GM12872 (cell line): Measurements from ENCODE around the gene USO1.
A peak's percentile ranks its signal among the peaks of the same experiment; 100 is the strongest.

Experiments
- TF ChIP-seq, protein P1 (sequence below): IDR thresholded peaks from 3 replicates; pipeline ENCODE4 v1.5.1; 2011; ENCODE audit warnings: low read depth, mild to moderate bottlenecking, low read length, moderate library complexity; ENCODE audit not compliant: insufficient read depth

The USO1 gene, protein sequence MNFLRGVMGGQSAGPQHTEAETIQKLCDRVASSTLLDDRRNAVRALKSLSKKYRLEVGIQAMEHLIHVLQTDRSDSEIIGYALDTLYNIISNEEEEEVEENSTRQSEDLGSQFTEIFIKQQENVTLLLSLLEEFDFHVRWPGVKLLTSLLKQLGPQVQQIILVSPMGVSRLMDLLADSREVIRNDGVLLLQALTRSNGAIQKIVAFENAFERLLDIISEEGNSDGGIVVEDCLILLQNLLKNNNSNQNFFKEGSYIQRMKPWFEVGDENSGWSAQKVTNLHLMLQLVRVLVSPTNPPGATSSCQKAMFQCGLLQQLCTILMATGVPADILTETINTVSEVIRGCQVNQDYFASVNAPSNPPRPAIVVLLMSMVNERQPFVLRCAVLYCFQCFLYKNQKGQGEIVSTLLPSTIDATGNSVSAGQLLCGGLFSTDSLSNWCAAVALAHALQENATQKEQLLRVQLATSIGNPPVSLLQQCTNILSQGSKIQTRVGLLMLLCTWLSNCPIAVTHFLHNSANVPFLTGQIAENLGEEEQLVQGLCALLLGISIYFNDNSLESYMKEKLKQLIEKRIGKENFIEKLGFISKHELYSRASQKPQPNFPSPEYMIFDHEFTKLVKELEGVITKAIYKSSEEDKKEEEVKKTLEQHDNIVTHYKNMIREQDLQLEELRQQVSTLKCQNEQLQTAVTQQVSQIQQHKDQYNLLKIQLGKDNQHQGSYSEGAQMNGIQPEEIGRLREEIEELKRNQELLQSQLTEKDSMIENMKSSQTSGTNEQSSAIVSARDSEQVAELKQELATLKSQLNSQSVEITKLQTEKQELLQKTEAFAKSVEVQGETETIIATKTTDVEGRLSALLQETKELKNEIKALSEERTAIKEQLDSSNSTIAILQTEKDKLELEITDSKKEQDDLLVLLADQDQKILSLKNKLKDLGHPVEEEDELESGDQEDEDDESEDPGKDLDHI

DNA sequence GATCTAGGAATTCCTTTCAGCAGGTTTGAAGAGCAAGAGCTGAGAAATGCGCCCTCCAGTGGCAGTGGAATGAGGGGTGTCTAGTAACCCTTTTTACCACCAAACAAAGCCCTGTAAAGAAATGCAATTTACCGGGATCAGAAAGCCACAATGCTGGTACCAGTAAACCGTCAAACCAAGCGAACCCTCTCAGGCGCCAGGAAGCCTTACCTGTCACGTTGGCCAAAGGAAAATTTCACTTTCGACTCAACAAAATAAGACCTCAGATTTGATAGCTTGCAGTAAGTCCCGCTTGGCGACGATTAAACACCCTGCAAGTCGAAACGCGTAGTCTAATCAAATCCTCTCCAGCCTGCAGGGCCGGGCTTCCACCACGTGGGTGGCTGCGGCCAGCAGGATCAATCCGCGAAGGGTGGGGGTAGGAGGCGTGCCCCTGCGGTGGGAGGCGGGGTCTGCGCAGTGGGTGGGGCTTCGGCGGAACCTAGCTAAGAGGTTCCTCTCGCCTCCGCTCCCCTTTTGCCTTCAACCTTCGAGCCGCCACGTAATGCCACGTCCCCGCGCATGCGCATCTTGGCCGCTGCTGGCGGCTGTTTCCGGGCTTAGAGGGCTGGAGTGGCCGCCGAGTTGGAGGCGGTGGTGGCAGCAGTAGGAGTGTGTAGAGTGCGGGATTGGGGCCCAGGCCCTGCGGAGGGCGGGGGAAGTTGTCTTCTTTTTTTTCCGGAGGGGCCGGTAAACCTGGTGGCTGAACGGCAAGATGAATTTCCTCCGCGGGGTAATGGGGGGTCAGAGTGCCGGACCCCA is at the start of gene USO1:
TSS of gene USO1 (plus strand) at position 512 of the 801 bp plus-strand sequence. CDS start at position 755, 243 bp downstream.
- TF ChIP-seq, protein P1, sequence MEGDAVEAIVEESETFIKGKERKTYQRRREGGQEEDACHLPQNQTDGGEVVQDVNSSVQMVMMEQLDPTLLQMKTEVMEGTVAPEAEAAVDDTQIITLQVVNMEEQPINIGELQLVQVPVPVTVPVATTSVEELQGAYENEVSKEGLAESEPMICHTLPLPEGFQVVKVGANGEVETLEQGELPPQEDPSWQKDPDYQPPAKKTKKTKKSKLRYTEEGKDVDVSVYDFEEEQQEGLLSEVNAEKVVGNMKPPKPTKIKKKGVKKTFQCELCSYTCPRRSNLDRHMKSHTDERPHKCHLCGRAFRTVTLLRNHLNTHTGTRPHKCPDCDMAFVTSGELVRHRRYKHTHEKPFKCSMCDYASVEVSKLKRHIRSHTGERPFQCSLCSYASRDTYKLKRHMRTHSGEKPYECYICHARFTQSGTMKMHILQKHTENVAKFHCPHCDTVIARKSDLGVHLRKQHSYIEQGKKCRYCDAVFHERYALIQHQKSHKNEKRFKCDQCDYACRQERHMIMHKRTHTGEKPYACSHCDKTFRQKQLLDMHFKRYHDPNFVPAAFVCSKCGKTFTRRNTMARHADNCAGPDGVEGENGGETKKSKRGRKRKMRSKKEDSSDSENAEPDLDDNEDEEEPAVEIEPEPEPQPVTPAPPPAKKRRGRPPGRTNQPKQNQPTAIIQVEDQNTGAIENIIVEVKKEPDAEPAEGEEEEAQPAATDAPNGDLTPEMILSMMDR: peak; percentile 82

DNA sequence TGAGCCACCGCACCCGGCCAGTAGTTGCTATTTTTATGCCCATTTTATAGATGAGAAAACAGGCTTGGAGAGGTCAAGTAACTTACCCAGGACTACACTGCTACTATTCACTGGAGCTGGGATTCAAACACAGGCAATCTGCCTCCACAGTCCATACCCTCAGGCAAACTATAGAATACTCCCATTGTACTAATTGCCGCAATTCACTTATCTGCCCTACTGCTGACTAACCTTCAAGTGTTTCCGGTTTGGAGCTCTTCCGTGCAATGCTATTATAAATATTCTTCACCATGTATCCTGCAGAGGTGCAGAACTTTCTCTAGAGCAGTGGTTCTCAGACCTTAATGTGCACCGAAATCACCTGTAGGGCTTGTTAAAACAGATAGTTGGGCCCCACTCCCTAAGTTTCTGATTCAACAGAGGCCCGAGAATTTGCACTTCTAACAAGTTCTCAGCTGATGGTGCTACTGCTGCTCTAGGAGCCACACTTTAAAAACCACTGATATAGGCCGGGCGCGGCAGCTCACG is 49.3 kb upstream of the USO1 start:
- TF ChIP-seq, protein P1: no peak

DNA sequence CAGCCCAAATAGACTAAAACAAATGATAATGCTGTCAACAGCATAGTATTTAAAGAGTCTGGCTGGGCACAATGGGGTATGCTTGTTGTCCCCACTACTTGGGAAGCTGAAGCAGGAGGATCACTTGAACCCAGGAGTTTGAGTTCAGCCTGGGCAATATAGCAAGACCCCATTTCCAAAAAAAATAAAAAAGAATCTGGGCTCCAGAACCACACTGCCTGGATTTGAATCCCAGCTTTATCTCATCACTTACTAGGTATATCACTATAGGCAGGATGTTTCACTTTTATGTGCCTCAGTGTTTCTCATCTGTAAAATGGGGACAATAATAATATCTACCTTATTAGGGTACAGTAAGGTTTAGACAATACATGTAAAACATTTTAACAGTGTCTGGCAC is 45.9 kb upstream of the USO1 start:
- TF ChIP-seq, protein P1: no peak

DNA sequence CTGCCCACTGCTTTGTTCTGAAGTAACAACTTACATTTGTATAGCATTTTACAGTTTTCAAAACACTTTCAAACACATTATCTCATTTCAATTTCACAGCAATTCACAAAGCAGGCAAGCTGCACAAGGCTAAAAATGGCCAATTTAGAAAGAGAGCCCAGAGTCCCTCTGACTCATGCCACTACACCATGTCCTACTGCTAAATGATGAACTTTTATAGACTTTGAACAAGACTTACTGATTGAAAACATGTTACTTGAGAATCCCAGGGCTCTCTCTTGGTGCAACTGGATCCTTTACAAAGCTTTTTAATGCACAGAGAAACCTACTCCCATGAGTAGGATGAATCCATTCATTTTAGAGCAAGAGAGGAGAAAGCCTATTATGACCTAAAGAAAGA is 45.4 kb upstream of the USO1 start:
- TF ChIP-seq, protein P1: no peak

DNA sequence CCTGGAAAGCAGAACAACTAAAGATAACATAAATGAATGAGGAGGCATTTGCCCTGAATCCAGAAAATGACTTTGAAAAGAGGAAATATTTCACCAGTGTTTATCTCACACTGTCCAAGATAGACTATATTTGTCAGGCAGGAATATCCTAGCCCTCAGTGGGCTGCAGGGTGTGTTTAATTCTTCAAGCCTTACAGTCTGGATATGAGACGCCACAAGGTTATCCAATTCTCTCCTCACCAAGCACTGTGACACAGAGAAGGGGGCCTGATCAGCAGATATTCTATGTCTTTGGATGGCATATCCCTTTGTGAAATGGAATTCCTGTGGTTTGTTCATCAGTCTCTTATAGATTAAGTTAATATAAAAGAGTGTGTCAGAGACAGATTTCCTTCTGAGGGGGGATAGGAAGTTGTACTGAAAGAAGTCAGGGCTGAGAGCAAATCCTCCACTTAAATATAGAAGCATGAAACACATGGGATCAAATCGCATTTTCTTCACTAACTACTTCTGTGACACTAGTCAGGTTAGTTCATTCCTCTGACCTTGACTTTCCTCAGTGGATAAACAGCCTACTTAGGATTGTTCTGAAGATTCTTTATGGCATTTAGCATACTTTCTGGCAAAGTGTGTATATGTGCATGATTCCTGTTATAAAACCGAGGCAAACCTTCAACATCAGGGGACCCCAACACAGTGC is 44.4 kb upstream of the USO1 start:
- TF ChIP-seq, protein P1: no peak

DNA sequence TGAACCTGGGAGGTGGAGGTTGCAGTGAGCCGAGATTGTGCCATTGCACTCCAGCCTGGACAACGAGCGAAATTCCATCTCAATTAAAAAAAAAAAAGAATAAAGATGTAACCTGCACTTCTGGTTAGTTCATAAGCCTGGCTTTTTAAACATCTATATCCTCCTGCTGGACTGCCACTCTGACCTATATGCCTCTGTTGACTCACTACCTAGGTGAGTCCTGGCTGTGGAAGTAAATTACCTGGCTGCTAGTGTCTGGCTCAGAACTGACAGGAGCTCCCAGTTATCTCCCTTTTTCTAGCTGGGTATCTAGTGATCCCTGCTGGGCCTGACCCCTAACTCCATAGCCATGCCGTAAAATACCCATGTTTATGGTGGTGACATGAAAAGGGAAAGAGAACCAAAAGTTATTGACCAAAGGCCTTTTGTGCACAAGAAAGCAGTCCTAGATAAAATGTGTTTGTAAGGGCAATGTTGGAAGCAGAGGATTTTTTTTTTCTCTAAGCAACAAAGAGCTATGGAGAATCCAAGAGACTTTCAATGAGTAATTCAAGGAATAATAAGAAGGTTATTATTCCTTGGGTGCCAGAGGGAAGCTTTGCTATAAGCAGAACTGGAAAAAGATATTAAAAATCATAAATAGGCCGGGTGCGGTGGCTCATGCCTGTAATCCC is 40.8 kb upstream of the USO1 start:
- TF ChIP-seq, protein P1: no peak
